Activated T-helper 1 cell treated with anti-CD3 and anti-CD28 coated beads, Interleukin-12 subunit alpha, Interleukin-12 subunit beta, Interleukin-2, Interleukin-4 antibody, amounts not matched to agents 30 ng/mL and 10 ng/mL and 1 ng/mL, durations not matched to agents 14 hours and 24 hours and 36 hours (primary cell): ENCODE results near the gene DEFB126. TPM values are rescaled to one million over a fixed set of nuclear protein-coding genes. Genes with fewer than 3 reads are reported as not detected.

Experiments used
- DNase-seq: peaks from one replicate; pipeline ENCODE4 v3.0.0; 2021; ENCODE audit warnings: low spot score
- H3K27ac Mint-ChIP-seq: one replicate; pipeline ENCODE4 v1.8.0; 2021; ENCODE audit warnings: mild to moderate bottlenecking, mixed read lengths
- H3K27me3 Mint-ChIP-seq: one replicate; pipeline ENCODE4 v1.8.0; 2022; ENCODE audit warnings: mild to moderate bottlenecking, moderate library complexity, mixed read lengths; ENCODE audit not compliant: insufficient read depth
- H3K36me3 Mint-ChIP-seq: one replicate; pipeline ENCODE4 v1.8.0; 2021; ENCODE audit warnings: low read depth, mixed read lengths
- H3K4me1 Mint-ChIP-seq: one replicate; pipeline ENCODE4 v1.8.0; 2021; ENCODE audit warnings: low read depth, mixed read lengths
- H3K4me3 Mint-ChIP-seq: one replicate; pipeline ENCODE4 v1.8.0; 2021; ENCODE audit warnings: mild to moderate bottlenecking, moderate library complexity, mixed read lengths
- H3K9me3 Mint-ChIP-seq: one replicate; pipeline ENCODE4 v1.8.0; 2021; ENCODE audit warnings: mixed read lengths
- intact Hi-C: fragments of 100-400 bp; cut with micrococcal nuclease; formaldehyde crosslinking; loops from one replicate; pipeline ENCODE4 v1.15.1; 2024
- total RNA-seq: library from RNA; stranded (reverse); gene quantifications from 2 replicates; pipeline ENCODE4 v1.2.3, GENCODE V29; 2022

The DEFB126 gene
- total RNA-seq, 1 donor from 2014 or later, result not detected

GRCh38 chr20:164618-165017 lies 22.2 kb downstream of the DEFB126 start:
- H3K4me3 Mint-ChIP-seq, result no peak overlapping the region
- no peaks in the 10 kb centered on the region for H3K36me3 Mint-ChIP-seq
- DNase-seq, result no peak
- H3K4me1 Mint-ChIP-seq, result no peaks in the 10 kb centered on the region
- no peak overlapping the region for H3K27ac Mint-ChIP-seq
- peaks cover 5% of the 10 kb centered on the region for H3K27me3 Mint-ChIP-seq
- no peaks in the 10 kb centered on the region for H3K9me3 Mint-ChIP-seq
- intact Hi-C loops, result no loop called here

- Mint-ChIP-seq H3K4me3 (no peak overlapping the region), H3K27me3 (peaks cover 11% of the 10 kb centered on the region), H3K27ac (no peak overlapping the region), H3K36me3 (no peaks in the 10 kb centered on the region), H3K9me3 (no peaks in the 10 kb centered on the region), H3K4me1 (no peaks in the 10 kb centered on the region)
- no peak for DNase-seq
- intact Hi-C loops, result no loop called here
Measured at GRCh38 chr20:168876-169275, 26.5 kb downstream of the DEFB126 start.

GRCh38 chr20:184288-184687 lies 41.9 kb downstream of the DEFB126 start:
- DNase-seq, result no peak
- Mint-ChIP-seq H3K9me3 (peaks cover 17% of the 10 kb centered on the region), H3K27ac (no peak overlapping the region), H3K4me3 (no peak overlapping the region), H3K27me3 (peaks cover 31% of the 10 kb centered on the region), H3K36me3 (no peaks in the 10 kb centered on the region), H3K4me1 (peaks cover 9% of the 10 kb centered on the region)
- intact Hi-C loops, result no loop called here

GRCh38 chr20:187733-188132 lies 45.3 kb downstream of the DEFB126 start:
- H3K4me1 Mint-ChIP-seq, result peaks cover 9% of the 10 kb centered on the region
- no peak for DNase-seq
- H3K27ac Mint-ChIP-seq, result no peak overlapping the region
- H3K9me3 Mint-ChIP-seq, result peaks cover 20% of the 10 kb centered on the region
- intact Hi-C loops, result no loop called here
- H3K4me3 Mint-ChIP-seq, result no peak overlapping the region
- H3K36me3 Mint-ChIP-seq, result no peaks in the 10 kb centered on the region
- peaks cover 21% of the 10 kb centered on the region for H3K27me3 Mint-ChIP-seq

GRCh38 chr20:189611-190010 lies 47.2 kb downstream of the DEFB126 start, which contains the start of gene DEFB128:
Gene DEFB128 (minus strand): TSS chr20:189711. CDS start chr20:189623, 88 bp downstream.
- no peak within 1 kb of the TSS for H3K4me3 Mint-ChIP-seq
- intact Hi-C loops, result no loop called here
- H3K27ac Mint-ChIP-seq, result no peak within 1 kb of the TSS
- no peaks in the 10 kb centered on the region for H3K36me3 Mint-ChIP-seq
- H3K4me1 Mint-ChIP-seq, result peaks cover 3% of the 10 kb centered on the region
- peaks cover 8% of the 10 kb centered on the region for H3K9me3 Mint-ChIP-seq
- no peak for DNase-seq
- peaks cover 18% of the 10 kb centered on the region for H3K27me3 Mint-ChIP-seq

Other genes with a start within 250 kb of the DEFB126 start
- gene DEFB125, start 54.9 kb upstream of the DEFB126 start, total RNA-seq, result not detected in 2 replicates
- not detected in 2 replicates for gene DEFB127, start 14.9 kb downstream of the DEFB126 start, total RNA-seq
- not detected in 2 replicates for gene DEFB128, start 47.1 kb downstream of the DEFB126 start, total RNA-seq
- not detected in 2 replicates for gene DEFB129, start 84.7 kb downstream of the DEFB126 start, total RNA-seq
- not detected in 2 replicates for gene DEFB132, start 115.1 kb downstream of the DEFB126 start, total RNA-seq
- gene C20orf96, start 148.2 kb downstream of the DEFB126 start, total RNA-seq, result 4.3 and 4.7 TPM in 2 replicates
- 25.9 TPM in 2 replicates for gene ZCCHC3, start 155.0 kb downstream of the DEFB126 start, total RNA-seq
- 7.4 and 7.6 TPM in 2 replicates for gene SOX12, start 183.0 kb downstream of the DEFB126 start, total RNA-seq
- 5.1 and 6.5 TPM in 2 replicates for gene NRSN2, start 204.5 kb downstream of the DEFB126 start, total RNA-seq
- gene TRIB3, start 238.2 kb downstream of the DEFB126 start, total RNA-seq, result 37.1 and 39.5 TPM in 2 replicates